KOPT-K1 (cell line): Measurements from ENCODE around the gene ZNF521.

Experiments used
- H3K27ac ChIP-seq: fragments of 200-600 bp; sonication (generic); 2 replicates; pipeline ENCODE4 v1.5.1; 2016; ENCODE audit warnings: antibody characterized with exemption, mild to moderate bottlenecking, low read depth, low read length; ENCODE audit not compliant: poor library complexity, severe bottlenecking
- H3K36me3 ChIP-seq: fragments of 200-600 bp; sonication (generic); 2 replicates; pipeline ENCODE4 v1.5.1; 2017; ENCODE audit warnings: antibody characterized with exemption, mild to moderate bottlenecking, low read length, moderate library complexity; ENCODE audit not compliant: insufficient read depth
- H3K9me3 ChIP-seq: fragments of 200-600 bp; sonication (generic); 2 replicates; pipeline ENCODE4 v1.5.1; 2017; ENCODE audit warnings: antibody characterized with exemption, low read length, mild to moderate bottlenecking; ENCODE audit not compliant: insufficient read depth, poor library complexity, severe bottlenecking

Gene ZNF521

DNA sequence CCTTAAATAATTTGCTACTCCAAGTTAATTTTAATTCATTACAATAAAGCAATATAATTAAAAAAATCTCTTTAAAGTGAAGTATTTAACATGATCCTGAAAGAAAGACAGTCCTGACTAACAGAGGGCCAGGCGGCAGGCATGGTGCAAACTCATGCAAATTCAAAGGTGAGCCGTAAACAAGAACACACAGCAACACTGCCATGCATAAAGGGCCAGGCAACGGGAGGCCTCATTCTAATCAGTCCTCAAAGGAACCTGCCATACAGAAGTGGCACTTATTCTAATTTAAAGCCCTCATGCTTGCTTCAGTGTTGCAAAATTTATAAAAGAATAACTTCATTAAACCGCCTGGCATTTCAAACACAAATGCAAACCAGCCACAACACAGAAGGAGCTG, 277.0 kb downstream of the ZNF521 start:
- no peaks in the 10 kb centered on the region for H3K36me3 ChIP-seq
- no peaks in the 10 kb centered on the region for H3K9me3 ChIP-seq
- no peak overlapping the region for H3K27ac ChIP-seq

DNA sequence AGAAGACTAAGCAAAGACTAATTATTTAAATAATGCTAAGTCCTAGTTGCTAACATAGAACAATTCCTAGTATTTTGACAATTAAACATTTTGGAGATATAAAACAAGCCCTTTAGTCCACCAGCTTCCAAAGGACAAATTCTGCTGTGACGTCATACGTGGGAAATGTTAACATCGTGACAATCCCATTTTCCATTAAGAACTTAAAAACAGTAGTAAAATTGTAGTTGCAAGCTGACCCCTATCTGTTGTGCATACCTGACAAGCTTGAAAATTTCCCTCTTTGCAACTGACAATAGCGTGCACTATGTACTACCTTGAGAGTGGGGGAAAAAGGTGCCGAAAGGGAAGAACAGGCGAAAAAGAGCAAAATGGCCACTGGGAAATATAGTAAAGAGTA, 279.8 kb downstream of the ZNF521 start:
- Histone ChIP-seq H3K27ac (no peak overlapping the region), H3K9me3 (no peaks in the 10 kb centered on the region), H3K36me3 (no peaks in the 10 kb centered on the region)

DNA sequence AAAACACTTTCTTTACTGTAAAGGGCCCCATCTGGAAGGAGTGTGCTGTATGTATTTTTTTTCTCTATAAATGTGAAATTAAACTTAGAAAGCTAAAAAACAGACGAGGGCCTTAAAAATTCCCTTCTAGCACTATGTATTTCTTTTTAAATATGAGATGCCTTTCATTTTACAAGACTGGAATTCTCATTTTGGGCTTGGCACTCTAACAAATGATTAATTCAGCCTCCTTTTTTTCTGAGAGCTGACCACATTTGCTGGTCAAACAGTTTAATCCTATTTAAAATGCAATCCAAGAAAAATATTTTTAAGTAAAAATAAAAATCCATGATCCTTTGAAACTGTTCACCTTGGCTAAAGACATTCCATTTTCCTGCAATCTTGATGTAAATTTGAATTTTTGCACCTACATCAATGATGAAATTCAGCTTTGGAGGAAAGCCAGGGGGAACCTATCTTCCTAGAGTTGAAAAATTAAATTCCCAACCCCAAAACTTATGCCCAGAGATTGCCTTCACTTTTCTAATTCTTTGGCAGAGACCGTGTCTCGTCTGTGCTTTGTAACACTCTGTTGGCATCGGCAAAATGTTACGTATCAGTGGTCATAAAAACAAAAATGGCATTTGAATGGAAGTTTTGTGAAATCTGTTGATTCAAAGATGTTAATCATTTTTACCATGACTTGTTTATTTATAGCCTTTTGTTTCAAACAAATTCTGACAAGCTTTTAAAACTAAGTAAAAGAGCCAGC, 284.5 kb downstream of the ZNF521 start:
- Histone ChIP-seq H3K27ac (no peak overlapping the region), H3K9me3 (no peaks in the 10 kb centered on the region), H3K36me3 (no peaks in the 10 kb centered on the region)

DNA sequence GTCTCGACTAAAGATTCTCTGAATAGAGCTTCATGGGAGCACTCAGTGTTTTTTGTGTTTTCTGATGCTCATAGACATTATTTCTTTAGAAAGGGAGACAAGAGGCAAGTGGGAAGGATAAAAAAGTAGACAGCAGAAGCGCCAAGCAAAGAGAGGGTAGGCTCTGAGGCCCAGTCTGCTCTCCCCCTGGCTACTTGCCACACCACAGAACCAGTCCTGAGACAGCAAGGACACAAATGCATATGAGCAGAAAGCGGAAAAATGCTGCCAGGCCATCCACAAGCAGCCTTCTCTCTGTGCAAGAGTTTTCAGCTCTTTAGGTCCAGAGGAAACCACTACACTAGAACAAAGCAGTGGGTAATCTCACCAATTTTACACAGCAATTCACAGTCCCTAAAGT, 285.4 kb downstream of the ZNF521 start:
- H3K27ac ChIP-seq, result no peak overlapping the region
- no peaks in the 10 kb centered on the region for H3K9me3 ChIP-seq
- no peaks in the 10 kb centered on the region for H3K36me3 ChIP-seq

DNA sequence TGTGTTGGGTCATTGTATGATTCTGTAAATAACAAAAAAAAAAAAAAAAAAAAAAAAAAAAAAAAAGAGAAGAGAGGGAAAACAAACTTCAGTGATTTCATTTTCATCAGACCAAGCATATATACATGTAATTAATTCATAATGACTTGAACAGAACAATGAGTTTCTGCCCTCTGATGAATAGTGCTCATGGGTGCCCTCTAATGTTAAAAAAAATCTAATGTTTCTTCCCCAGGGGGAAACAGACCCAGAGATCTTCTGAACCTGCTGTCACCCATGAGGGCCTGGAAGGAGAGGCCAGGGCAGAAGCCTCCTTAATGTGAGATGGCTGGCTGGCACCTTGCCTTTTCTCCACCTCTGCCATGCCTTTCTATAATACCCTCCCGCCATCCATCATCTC, 289.2 kb downstream of the ZNF521 start:
- Histone ChIP-seq H3K9me3 (no peaks in the 10 kb centered on the region), H3K36me3 (no peaks in the 10 kb centered on the region), H3K27ac (no peak overlapping the region)

DNA sequence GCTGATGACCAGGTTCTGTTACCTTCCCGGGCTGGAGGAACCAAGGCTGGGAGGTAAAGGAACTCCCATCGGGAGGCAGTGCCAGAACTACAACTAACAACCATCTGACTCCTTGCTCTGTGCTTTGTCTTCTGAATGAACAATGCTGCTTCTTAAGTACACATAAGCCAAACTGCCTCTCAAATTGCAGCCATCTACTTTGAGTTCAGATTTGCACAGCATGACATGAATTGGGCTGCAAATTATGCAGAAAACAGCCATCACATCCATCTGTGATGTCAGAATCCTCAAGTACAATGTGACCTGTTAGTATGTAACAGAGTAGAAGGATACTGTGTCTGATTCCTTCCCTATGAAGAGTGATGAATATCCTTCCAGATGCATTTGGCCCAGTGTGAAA, 290.6 kb downstream of the ZNF521 start:
- no peak overlapping the region for H3K27ac ChIP-seq
- H3K36me3 ChIP-seq, result no peaks in the 10 kb centered on the region
- no peaks in the 10 kb centered on the region for H3K9me3 ChIP-seq

DNA sequence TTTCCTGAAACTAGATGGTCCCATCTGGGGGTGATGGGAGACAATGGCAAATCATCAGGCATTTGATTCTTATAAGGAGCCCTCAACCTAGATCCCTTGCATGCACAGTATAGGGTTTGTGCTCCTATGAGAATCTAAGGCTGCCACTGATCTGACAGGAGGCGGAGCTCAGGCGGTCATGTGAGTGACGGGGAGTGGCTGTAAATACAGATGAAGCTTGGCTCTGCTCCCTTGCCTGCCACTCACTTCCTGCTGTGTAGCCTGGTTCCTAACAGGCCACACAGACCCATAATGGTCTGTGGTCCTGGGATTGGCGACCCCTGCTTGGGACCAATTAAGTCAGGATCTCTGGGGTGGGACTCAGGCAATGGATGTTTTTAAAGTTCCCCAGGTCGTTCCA, 293.4 kb downstream of the ZNF521 start:
- Histone ChIP-seq H3K36me3 (no peaks in the 10 kb centered on the region), H3K9me3 (no peaks in the 10 kb centered on the region), H3K27ac (no peak overlapping the region)

DNA sequence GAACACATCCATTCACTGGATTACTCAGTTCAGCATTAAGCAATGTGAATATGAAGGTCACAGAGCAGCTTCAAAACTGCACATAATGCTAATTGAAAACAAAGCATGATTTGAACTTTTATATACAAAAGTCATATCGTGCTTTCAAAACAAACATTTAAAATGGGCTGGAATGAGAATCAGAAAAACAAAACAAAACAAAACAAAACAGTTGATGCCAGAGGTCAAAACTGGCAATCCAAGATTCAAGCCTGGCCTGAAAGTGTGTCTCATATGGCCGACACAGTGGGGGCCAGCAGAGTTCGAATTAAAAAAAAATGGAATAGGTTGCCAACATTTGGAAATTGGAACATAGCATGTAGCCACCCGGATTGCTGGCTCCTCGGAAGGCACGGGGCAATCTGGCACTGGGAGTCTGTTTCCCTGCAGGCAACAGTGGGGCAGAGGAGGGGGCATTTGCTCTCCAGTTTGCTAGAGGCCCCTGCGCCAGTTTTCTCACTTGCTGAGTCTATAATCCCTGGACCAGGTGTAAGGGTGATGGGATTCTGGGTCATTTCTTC, 294.4 kb downstream of the ZNF521 start:
- Histone ChIP-seq H3K27ac (no peak overlapping the region), H3K36me3 (no peaks in the 10 kb centered on the region), H3K9me3 (no peaks in the 10 kb centered on the region)

DNA sequence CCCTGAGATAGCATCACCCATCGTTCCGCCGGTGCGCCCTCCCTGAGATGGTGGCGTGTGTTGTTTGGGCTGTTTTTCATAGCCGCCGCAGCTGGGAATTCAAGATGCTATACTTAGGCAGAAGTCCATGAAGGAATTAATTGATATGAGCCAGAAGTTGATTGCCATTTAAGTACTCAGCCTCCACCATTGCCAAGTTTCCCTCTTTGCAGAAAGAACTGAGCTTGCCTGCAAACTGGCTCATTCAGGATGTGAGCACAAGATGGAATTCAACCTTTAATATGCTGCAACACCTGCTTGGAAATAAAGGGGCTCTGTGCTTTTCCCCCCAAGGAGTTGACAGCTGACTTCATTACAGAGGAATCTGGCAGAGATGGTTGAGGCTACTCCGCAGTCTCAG, 295.5 kb downstream of the ZNF521 start:
- Histone ChIP-seq H3K27ac (no peak overlapping the region), H3K36me3 (no peaks in the 10 kb centered on the region), H3K9me3 (no peaks in the 10 kb centered on the region)

DNA sequence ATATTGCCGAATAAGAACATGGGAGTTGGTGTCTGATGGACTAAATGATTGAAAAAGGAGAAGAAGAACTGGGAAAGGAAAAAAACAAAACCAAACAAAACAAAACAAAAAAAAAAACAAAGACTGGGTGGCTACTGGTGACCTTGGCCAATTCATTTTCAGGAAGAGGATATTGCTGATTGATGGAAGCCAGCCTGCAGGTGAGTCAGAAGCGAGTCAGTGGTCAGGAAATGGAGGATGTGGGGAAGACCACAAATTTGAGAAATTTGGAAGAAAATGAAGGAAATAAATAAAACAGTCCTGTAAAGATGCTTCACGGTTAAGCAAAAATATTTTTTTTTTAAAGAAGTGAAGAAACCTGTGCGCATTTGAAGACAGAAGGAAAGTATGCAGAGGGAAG, 296.9 kb downstream of the ZNF521 start:
- no peaks in the 10 kb centered on the region for H3K36me3 ChIP-seq
- H3K9me3 ChIP-seq, result no peaks in the 10 kb centered on the region
- no peak overlapping the region for H3K27ac ChIP-seq

DNA sequence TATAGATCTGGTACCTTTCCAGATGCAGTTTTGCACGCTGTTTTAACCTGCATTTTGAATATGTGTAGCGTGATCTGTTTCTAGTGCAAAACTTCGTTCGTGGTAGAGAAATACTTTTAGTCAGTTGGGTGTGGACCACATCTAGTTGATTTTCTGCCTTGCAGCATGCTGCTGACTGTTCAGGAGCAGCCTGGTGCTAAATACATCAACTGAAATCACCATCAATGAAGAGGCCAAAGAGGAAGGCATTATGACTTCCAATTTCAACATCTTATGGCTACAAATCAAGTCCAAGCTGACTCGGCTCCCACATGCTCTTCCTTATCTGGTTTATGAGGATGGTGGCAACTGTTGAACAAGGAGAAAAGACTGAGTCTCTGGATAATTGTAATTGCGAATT, 298.5 kb downstream of the ZNF521 start:
- H3K9me3 ChIP-seq, result no peaks in the 10 kb centered on the region

DNA sequence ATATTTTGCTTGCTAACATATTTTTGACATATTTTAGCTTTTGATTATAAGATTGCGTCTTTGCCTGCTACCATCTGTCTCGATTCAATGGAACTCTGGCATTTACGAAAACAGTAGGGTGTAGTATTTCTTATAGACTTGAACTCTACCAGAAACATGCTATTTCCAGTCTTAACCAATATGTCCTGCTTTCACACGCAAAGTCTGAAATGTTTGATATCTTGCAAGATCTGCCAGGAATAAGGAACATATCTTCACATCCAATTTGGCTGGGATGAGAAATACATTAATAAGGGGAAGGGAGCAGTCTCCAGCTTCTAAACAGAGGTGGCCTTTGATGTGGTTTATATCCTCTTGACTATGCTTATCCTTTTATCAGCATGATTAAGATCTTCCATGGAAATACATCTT, 299.4 kb downstream of the ZNF521 start:
- Histone ChIP-seq H3K9me3 (no peaks in the 10 kb centered on the region), H3K27ac (no peak overlapping the region), H3K36me3 (no peaks in the 10 kb centered on the region)

More for the DNA sequence above, 298.5 kb downstream of the ZNF521 start:
- no peak overlapping the region for H3K27ac ChIP-seq
- H3K36me3 ChIP-seq, result no peaks in the 10 kb centered on the region

DNA sequence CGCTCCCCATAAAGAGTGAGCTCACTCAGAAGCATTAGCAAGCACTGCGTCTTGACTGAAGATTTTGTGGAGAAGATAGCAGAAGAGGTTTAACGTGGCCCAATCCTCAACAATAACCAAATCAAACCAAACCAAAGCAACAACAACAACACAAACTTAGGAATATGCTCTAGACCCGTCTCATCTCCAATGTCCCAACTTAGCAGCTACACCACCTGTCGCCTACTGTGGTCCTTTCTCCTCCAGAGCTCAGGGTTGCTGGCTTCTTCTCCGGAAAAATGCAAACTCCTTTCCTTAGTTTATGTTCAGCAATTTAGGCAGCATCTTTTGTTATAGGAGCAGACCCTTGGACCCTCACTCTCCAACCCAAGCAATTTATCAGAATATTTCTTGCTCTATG, 301.4 kb downstream of the ZNF521 start:
- Histone ChIP-seq H3K27ac (no peak overlapping the region), H3K36me3 (no peaks in the 10 kb centered on the region), H3K9me3 (no peaks in the 10 kb centered on the region)

DNA sequence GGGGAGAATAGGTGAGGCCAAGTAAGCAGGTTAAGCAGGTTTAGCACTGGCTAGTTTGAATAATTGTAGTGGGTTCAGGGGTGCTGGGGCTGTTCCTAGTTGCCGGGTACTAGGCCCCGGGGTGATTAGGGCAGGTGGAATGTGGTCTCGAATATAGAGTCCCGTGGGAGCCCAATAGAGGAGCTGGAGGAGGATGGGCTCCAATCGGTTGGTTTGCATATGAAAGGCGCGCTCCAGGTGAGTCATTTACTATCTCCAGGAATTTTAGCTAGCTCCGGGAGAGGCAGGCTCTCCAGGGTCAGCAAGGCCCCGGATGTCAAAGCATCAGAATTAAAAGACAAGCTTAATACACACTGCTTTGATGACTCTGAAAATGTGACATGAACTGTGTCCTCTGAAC, 304.0 kb downstream of the ZNF521 start:
- Histone ChIP-seq H3K27ac (no peak overlapping the region), H3K36me3 (no peaks in the 10 kb centered on the region)

DNA sequence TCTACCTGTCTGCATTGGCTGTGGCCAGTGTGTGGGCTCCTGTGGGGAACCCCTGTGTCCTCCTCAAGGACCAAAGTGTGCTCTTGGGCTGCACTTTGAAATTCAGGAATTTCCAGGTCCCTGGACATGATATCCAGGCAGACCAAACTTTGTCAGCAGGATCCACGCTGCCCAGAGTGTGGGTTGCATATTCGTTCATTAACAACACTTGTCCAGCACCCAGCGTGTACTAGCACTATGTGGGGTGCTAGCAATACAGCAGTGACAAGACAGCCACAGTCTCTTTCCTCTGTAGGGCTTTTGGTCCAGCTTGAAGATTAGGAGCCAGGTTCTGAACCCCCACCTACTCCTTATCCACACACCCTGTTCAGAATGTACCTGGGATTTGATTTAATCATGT, 304.5 kb downstream of the ZNF521 start:
- Histone ChIP-seq H3K27ac (no peak overlapping the region), H3K36me3 (no peaks in the 10 kb centered on the region), H3K9me3 (no peaks in the 10 kb centered on the region)

More for the DNA sequence above, 304.0 kb downstream of the ZNF521 start:
- H3K9me3 ChIP-seq, result no peaks in the 10 kb centered on the region

DNA sequence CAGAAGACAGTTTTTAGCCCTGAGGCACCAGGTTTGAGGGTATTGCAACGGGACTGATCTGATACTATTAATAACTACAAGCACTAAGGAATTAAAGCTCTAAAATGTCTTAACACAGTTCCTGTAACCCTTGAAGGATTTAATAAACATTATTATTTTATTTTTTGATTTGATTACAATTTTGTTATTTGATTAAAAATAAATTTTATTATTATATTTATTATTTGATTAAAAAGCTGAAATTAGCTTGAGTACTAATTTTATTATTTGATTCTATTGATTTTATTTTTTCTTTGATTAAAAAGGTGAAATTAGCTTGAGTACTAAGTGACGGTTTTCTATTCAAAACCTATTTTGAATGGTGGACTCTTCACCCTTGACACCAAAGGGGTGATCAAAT, 307.3 kb downstream of the ZNF521 start:
- Histone ChIP-seq H3K27ac (no peak overlapping the region), H3K36me3 (no peaks in the 10 kb centered on the region), H3K9me3 (no peaks in the 10 kb centered on the region)
